ENCODE results near the gene HUWE1. TPM values are rescaled to one million over a fixed set of nuclear protein-coding genes. Genes with fewer than 3 reads are reported as not detected.

The HUWE1 gene
- total RNA-seq, 4 donors from 2014 or later: 152 to 208 (median 186) TPM

GRCh38 chrX:53704294-53704693 lies 17.8 kb upstream of the HUWE1 start:
- Histone ChIP-seq H3K27ac (no peak overlapping the region), H3K9me3 (no peaks in the 10 kb centered on the region), H3K4me3 (no peak overlapping the region), H3K4me1 (no peaks in the 10 kb centered on the region), H3K36me3 (no peaks in the 10 kb centered on the region), H3K27me3 (no peaks in the 10 kb centered on the region)
- no peak for DNase-seq (ENCODE audit: low spot score in 2 of 2)
- TF ChIP-seq, protein P1, sequence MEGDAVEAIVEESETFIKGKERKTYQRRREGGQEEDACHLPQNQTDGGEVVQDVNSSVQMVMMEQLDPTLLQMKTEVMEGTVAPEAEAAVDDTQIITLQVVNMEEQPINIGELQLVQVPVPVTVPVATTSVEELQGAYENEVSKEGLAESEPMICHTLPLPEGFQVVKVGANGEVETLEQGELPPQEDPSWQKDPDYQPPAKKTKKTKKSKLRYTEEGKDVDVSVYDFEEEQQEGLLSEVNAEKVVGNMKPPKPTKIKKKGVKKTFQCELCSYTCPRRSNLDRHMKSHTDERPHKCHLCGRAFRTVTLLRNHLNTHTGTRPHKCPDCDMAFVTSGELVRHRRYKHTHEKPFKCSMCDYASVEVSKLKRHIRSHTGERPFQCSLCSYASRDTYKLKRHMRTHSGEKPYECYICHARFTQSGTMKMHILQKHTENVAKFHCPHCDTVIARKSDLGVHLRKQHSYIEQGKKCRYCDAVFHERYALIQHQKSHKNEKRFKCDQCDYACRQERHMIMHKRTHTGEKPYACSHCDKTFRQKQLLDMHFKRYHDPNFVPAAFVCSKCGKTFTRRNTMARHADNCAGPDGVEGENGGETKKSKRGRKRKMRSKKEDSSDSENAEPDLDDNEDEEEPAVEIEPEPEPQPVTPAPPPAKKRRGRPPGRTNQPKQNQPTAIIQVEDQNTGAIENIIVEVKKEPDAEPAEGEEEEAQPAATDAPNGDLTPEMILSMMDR (IDR thresholded peaks at IDR 0.05): no peak
- no peak for TF ChIP-seq POLR2AphosphoS5 (IDR thresholded peaks at IDR 0.05)
- no peak for TF ChIP-seq POLR2A (IDR thresholded peaks at IDR 0.05)
- WGBS: 83% methylated on average over 4 of the region's 4 CpGs

DNA sequence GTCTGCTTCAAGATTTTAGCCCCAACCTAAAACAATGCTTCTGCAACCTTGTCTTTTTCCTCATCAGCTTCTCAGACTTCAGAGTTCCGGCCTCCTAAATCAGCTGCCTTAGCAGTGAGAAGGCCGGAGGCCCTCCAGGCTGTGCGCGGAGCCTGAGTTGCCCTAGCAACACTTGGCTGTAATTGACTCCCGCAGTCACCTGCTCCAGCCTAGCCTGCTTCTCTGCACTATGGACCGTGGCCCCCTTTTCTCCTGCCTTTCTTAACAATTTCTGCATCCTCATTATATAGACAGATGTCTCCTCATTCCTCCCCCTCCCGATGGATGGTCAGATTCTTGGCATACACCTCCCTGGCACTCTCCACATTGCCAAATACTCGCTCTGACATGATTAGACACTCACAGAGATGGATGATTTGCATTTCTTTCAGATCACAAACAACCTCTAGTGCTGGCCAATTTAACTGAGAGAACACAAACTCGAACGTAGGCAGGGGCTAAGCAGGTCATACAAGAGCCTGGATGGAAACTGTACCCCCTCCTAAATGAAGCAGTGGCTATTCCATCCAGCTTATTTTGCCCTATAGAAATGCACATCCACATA lies 9.5 kb upstream of the HUWE1 start:
- Histone ChIP-seq H3K36me3 (no peaks in the 10 kb centered on the region), H3K9me3 (no peaks in the 10 kb centered on the region), H3K27ac (no peak overlapping the region), H3K27me3 (no peaks in the 10 kb centered on the region), H3K4me1 (no peaks in the 10 kb centered on the region), H3K4me3 (no peak overlapping the region)
- no peak for TF ChIP-seq POLR2A (IDR thresholded peaks at IDR 0.05)
- TF ChIP-seq, protein P1 (IDR thresholded peaks at IDR 0.05): no peak
- no peak for DNase-seq (ENCODE audit: low spot score in 2 of 2)
- 56% methylated on average over 10 of the region's 10 CpGs for WGBS

DNA sequence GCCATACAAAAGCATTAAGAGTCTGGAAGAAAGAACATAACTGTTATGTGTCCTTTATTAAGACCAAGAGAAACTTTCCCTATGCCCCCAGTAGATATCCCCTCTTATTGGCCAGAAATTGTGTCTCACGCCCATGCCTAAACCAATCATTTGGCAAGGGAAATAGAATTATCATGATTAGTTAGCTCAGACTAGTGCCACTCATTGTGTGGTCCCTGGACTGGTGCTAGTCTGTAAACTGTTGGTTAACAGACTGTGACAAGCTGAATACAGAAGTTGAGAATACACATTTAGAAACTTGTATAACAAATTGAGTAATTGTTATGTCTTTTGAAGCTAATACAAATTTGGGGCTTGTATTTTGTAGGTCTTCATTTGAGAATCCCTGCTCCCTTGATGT lies 8.1 kb upstream of the HUWE1 start:
- 88% methylated on average over 1 of the region's 1 CpG for WGBS
- Histone ChIP-seq H3K27me3 (no peaks in the 10 kb centered on the region), H3K4me1 (no peaks in the 10 kb centered on the region), H3K4me3 (no peak overlapping the region), H3K27ac (no peak overlapping the region), H3K36me3 (no peaks in the 10 kb centered on the region), H3K9me3 (no peaks in the 10 kb centered on the region)
- TF ChIP-seq POLR2A (IDR thresholded peaks at IDR 0.05) (no peak), POLR2AphosphoS5 (IDR thresholded peaks at IDR 0.05) (no peak), EP300 (IDR thresholded peaks at IDR 0.05) (no peak)
- TF ChIP-seq, protein P1 (IDR thresholded peaks at IDR 0.05): no peak
- DNase-seq (ENCODE audit: low spot score in 2 of 2): no peak

GRCh38 chrX:53688300-53688699 lies 1.8 kb upstream of the HUWE1 start:
- no peak for DNase-seq (ENCODE audit: low spot score in 2 of 2)
- TF ChIP-seq POLR2AphosphoS5 (IDR thresholded peaks at IDR 0.05) (no peak), POLR2A (IDR thresholded peaks at IDR 0.05) (no peak), EP300 (IDR thresholded peaks at IDR 0.05) (no peak)
- TF ChIP-seq, protein P1 (IDR thresholded peaks at IDR 0.05): no peak
- H3K4me3 ChIP-seq: no peak overlapping the region
- peaks cover 10% of the 10 kb centered on the region for H3K4me1 ChIP-seq
- no peaks in the 10 kb centered on the region for H3K36me3 ChIP-seq
- 76% methylated on average over 7 of the region's 7 CpGs for WGBS
- no peaks in the 10 kb centered on the region for H3K27me3 ChIP-seq
- H3K27ac ChIP-seq: no peak overlapping the region
- no peaks in the 10 kb centered on the region for H3K9me3 ChIP-seq

GRCh38 chrX:53685711-53686110 lies 808 bp downstream of the HUWE1 start:
- H3K9me3 ChIP-seq: no peaks in the 10 kb centered on the region
- peaks cover 18% of the 10 kb centered on the region for H3K4me1 ChIP-seq
- H3K36me3 ChIP-seq: no peaks in the 10 kb centered on the region
- no peaks in the 10 kb centered on the region for H3K27me3 ChIP-seq
- no peak for DNase-seq (ENCODE audit: low spot score in 2 of 2)
- TF ChIP-seq EP300 (IDR thresholded peaks at IDR 0.05): no peak
- peak overlapping the region; percentile 91 for H3K27ac ChIP-seq
- H3K4me3 ChIP-seq: peak overlapping the region; percentile 71
- 30% methylated on average over 4 of the region's 4 CpGs for WGBS

Data from suprapubic skin (tissue), 4 donors.